GM12872 (cell line): Measurements from ENCODE around the gene LRRTM2.

Experiments used
- CTCF ChIP-seq: IDR thresholded peaks from 3 replicates; pipeline ENCODE4 v1.5.1; 2011; ENCODE audit warnings: low read depth, mild to moderate bottlenecking, low read length, moderate library complexity; ENCODE audit not compliant: insufficient read depth

The LRRTM2 gene

GRCh38 chr5:138878437-138879235 is 3.5 kb upstream of the LRRTM2 start:
- no peak for TF ChIP-seq CTCF

DNA sequence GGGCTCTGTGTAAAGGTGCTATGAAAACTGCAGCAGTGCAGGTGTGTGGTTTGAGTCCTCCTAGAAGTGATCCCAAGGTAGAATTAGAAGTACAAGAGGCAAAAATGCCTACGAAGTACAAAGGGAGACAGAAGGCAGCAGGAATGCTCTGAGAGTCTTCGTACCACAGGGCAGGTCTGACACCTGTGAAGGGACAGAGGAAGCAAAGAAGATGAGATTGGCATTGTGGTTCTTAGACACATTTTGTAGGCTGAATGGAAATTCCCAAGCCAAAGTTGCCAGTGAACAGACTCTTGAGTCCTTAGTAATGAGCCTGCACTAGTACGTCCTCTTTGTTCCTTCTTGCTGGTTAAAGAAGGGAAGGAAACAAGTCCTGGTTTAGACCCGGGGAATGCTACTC is 1.7 kb upstream of the LRRTM2 start:
- TF ChIP-seq CTCF: no peak

DNA sequence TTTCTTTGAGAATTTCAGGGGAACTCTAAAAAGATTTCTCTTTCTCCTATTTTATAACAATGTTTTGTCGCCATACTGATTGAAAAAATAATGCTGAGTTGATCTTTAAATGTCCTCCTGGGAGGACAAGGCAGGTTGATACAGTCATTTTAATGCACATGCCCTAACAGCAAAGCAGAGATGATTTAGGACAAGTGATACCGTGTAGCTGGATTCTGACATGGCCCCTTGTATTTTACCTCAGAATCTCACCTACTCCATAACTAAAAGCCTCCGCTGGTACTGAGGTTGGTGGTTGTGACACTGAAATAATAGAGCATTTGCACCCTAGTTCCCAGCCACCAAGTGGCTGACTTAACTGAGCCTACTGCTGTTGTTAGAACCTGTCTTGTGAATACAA is 811 bp upstream of the LRRTM2 start:
- no peak for TF ChIP-seq CTCF

DNA sequence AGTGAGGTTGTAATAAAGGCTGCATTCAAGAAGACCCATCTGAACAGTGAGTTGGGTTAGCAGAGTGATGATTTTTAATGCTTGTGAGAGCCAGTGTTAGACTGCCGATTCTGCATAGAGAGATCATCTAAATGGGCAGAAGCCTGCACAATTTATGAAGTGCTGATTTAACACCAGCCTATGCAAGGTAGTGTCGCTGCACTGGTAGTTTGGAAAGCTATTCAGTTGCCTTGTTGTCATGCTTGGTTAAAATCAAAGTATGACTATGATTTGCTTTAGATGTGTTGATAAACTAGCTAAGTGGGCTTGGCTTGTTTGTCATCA is 379 bp upstream of the LRRTM2 start:
- no peak for TF ChIP-seq CTCF

GRCh38 chr5:138874241-138874640 is 894 bp downstream of the LRRTM2 start:
- TF ChIP-seq CTCF: no peak

DNA sequence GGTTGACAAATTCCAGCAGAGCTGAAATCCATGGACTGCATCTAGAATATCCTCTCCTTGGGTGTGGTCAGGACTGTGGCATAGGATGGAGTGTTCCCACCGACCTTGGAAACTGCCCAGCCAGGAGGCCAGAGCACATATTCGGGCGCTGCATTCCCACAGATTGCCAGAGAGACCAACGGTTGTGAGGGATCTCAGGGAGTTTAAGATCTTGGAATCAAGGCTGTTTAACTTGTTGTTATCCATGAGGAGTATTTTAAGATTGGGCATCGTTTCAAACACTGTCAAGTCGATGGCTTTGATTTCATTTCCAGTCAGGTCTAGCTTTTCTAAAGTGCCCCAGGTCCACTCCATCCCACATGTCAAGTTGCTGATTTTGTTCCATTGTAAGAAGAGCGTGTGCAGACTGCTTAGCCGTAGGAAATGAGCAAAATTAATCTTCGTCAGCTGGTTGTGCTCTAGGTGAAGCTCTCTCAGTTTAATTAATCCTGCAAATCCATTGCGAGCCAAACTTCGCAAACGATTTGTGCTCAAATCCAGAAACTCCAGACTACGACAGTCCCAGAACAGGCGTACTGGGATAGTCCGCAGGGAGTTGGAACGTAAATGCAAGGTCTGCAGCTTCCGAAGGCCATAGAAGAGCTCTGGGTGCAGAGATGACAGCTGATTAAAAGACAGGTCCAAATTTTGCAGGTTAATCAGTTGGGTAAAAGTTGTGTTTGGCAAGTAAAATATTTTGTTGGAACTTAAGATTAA is 1.5 kb downstream of the LRRTM2 start:
- no peak for TF ChIP-seq CTCF

- TF ChIP-seq CTCF: no peak
Observed at GRCh38 chr5:138872841-138873465, 2.2 kb downstream of the LRRTM2 start.
